ENCODE measurements around the gene ROBO1. TPM values are rescaled to one million over a fixed set of nuclear protein-coding genes. Genes with fewer than 3 reads are reported as not detected.

The ROBO1 gene
- total and polyA plus RNA-seq, 2 donors from 2014 or later = 2.1 to 22.1 TPM

DNA sequence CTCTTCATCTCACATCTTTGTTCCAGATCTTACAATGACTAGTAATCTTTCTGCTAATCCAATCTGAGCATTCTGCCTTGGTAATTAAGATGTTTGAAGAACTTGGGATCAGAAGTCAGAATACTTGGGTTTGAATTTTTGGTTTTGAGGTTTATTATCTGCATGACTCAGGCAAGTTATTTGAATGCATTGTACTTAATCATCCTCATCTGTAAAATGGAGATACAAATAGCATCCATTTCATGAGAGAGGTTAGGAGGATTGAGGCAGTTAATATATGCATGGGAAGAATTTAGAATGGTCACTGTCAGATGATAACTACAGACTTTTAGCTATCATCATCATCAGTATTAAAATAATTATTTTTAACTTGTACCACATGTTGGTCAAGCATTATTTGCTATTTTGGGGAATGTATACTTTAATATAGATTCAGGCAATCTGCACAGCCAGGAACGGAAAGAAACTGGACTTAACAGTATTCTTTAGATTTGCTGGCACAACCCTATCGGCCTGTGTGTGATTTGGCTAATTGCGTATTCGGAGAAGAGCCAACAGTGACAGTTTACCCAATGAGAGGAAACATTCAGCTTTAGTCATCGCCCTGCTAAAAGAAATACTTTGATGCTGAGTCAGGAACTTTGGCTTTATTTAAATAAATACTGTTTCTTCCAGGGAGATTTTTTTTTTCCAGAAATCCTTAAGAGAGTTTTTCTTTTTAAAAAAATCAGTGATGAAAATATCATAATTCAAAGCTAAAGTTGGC, 600.0 kb downstream of the ROBO1 start:
- H3K4me3 ChIP-seq (ENCODE audit: low read length in 3 of 3) = no peak overlapping the region
- no peak for DNase-seq
- intact Hi-C loops (cut with DNase I) = no loop called here
- H3K4me1 ChIP-seq (ENCODE audit: control insufficient read depth in 2 of 3, insufficient read depth in 2 of 3, low read depth in 1 of 3, low read length in 3 of 3) = no peaks in the 10 kb centered on the region
- TF ChIP-seq, protein P1, sequence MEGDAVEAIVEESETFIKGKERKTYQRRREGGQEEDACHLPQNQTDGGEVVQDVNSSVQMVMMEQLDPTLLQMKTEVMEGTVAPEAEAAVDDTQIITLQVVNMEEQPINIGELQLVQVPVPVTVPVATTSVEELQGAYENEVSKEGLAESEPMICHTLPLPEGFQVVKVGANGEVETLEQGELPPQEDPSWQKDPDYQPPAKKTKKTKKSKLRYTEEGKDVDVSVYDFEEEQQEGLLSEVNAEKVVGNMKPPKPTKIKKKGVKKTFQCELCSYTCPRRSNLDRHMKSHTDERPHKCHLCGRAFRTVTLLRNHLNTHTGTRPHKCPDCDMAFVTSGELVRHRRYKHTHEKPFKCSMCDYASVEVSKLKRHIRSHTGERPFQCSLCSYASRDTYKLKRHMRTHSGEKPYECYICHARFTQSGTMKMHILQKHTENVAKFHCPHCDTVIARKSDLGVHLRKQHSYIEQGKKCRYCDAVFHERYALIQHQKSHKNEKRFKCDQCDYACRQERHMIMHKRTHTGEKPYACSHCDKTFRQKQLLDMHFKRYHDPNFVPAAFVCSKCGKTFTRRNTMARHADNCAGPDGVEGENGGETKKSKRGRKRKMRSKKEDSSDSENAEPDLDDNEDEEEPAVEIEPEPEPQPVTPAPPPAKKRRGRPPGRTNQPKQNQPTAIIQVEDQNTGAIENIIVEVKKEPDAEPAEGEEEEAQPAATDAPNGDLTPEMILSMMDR (IDR thresholded peaks at IDR 0.05; ENCODE audit: borderline replicate concordance, extremely low read depth, insufficient read depth) = no peak
- H3K27ac ChIP-seq (ENCODE audit: low read depth in 2 of 2, low read length in 2 of 2) = no peak overlapping the region
- H3K9me3 ChIP-seq (ENCODE audit: control insufficient read depth in 2 of 3, insufficient read depth in 1 of 3, low read length in 3 of 3) = no peaks in the 10 kb centered on the region
- no peak overlapping the region for H3K9ac ChIP-seq (ENCODE audit: low read length in 3 of 3)
- no peaks in the 10 kb centered on the region for H3K27me3 ChIP-seq (ENCODE audit: control insufficient read depth, insufficient read depth, low read length)
- no peak for FAIRE-seq
- no peaks in the 10 kb centered on the region for H3K36me3 ChIP-seq (ENCODE audit: control insufficient read depth in 2 of 3, insufficient read depth in 3 of 3, low read length in 3 of 3)

- intact Hi-C loops (cut with DNase I) = no loop called here
- Histone ChIP-seq H3K9me3 (ENCODE audit: control insufficient read depth in 2 of 3, insufficient read depth in 1 of 3, low read length in 3 of 3) (no peaks in the 10 kb centered on the region), H3K27me3 (ENCODE audit: control insufficient read depth, insufficient read depth, low read length) (no peaks in the 10 kb centered on the region), H3K9ac (ENCODE audit: low read length in 3 of 3) (no peak overlapping the region), H3K4me3 (ENCODE audit: low read length in 3 of 3) (no peak overlapping the region), H3K4me1 (ENCODE audit: control insufficient read depth in 2 of 3, insufficient read depth in 2 of 3, low read depth in 1 of 3, low read length in 3 of 3) (no peaks in the 10 kb centered on the region), H3K36me3 (ENCODE audit: control insufficient read depth in 2 of 3, insufficient read depth in 3 of 3, low read length in 3 of 3) (no peaks in the 10 kb centered on the region), H3K27ac (ENCODE audit: low read depth in 2 of 2, low read length in 2 of 2) (no peak overlapping the region)
- FAIRE-seq (no peak), DNase-seq (no peak)
- TF ChIP-seq, protein P1 (IDR thresholded peaks at IDR 0.05; ENCODE audit: borderline replicate concordance, extremely low read depth, insufficient read depth) = no peak
These were observed 605.1 kb downstream of the ROBO1 start for GRCh38 chr3:79162653-79163052.

GRCh38 chr3:79161941-79162340, 605.9 kb downstream of the ROBO1 start:
- no peak for FAIRE-seq
- Histone ChIP-seq H3K27me3 (ENCODE audit: control insufficient read depth, insufficient read depth, low read length) (no peaks in the 10 kb centered on the region), H3K36me3 (ENCODE audit: control insufficient read depth in 2 of 3, insufficient read depth in 3 of 3, low read length in 3 of 3) (no peaks in the 10 kb centered on the region), H3K4me1 (ENCODE audit: control insufficient read depth in 2 of 3, insufficient read depth in 2 of 3, low read depth in 1 of 3, low read length in 3 of 3) (no peaks in the 10 kb centered on the region), H3K4me3 (ENCODE audit: low read length in 3 of 3) (no peak overlapping the region), H3K9ac (ENCODE audit: low read length in 3 of 3) (no peak overlapping the region), H3K9me3 (ENCODE audit: control insufficient read depth in 2 of 3, insufficient read depth in 1 of 3, low read length in 3 of 3) (no peaks in the 10 kb centered on the region), H3K27ac (ENCODE audit: low read depth in 2 of 2, low read length in 2 of 2) (no peak overlapping the region)
- intact Hi-C loops (cut with DNase I) = no loop called here
- no peak for DNase-seq
- TF ChIP-seq, protein P1 (IDR thresholded peaks at IDR 0.05; ENCODE audit: borderline replicate concordance, extremely low read depth, insufficient read depth) = no peak

Measured in kidney (tissue), 14 donors.